ENCODE data around the gene PCDHA11.

DNA sequence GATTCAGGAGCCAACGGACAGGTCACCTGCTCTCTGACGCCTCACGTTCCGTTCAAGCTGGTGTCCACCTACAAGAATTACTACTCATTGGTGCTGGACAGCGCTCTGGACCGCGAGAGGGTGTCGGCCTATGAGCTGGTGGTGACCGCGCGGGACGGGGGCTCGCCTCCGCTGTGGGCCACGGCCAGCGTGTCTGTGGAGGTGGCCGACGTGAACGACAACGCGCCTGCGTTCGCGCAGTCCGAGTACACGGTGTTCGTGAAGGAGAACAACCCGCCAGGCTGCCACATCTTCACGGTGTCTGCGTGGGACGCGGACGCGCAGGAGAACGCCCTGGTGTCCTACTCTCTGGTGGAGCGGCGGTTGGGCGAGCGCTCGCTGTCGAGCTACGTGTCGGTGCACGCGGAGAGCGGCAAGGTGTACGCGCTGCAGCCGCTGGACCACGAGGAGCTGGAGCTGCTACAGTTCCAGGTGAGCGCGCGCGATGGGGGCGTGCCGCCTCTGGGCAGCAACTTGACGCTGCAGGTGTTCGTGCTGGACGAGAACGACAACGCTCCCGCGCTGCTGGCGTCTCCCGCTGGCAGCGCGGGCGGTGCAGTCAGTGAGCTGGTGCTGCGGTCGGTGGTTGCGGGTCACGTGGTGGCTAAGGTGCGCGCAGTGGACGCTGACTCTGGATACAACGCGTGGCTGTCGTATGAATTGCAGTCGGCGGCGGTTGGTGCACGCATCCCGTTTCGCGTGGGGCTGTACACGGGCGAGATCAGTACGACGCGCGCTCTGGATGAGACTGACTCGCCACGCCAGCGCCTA lies 11.4 kb upstream of the PCDHA11 start:
- TF ChIP-seq POLR2A (IDR thresholded peaks at IDR 0.05; ENCODE audit: extremely low read depth, insufficient read length) = no peak
- TF ChIP-seq, protein P1, sequence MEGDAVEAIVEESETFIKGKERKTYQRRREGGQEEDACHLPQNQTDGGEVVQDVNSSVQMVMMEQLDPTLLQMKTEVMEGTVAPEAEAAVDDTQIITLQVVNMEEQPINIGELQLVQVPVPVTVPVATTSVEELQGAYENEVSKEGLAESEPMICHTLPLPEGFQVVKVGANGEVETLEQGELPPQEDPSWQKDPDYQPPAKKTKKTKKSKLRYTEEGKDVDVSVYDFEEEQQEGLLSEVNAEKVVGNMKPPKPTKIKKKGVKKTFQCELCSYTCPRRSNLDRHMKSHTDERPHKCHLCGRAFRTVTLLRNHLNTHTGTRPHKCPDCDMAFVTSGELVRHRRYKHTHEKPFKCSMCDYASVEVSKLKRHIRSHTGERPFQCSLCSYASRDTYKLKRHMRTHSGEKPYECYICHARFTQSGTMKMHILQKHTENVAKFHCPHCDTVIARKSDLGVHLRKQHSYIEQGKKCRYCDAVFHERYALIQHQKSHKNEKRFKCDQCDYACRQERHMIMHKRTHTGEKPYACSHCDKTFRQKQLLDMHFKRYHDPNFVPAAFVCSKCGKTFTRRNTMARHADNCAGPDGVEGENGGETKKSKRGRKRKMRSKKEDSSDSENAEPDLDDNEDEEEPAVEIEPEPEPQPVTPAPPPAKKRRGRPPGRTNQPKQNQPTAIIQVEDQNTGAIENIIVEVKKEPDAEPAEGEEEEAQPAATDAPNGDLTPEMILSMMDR (IDR thresholded peaks at IDR 0.05; ENCODE audit: low read depth, low read length) = no peak

Measured in NB4 (cell line).